Measurements from ENCODE around the gene GALNT11. TPM values are rescaled to one million over a fixed set of nuclear protein-coding genes. Genes with fewer than 3 reads are reported as not detected.

GALNT11 gene
- total RNA-seq, 4 donors from 2014 or later = 46.8 to 60.2 (median 51.8) TPM

DNA sequence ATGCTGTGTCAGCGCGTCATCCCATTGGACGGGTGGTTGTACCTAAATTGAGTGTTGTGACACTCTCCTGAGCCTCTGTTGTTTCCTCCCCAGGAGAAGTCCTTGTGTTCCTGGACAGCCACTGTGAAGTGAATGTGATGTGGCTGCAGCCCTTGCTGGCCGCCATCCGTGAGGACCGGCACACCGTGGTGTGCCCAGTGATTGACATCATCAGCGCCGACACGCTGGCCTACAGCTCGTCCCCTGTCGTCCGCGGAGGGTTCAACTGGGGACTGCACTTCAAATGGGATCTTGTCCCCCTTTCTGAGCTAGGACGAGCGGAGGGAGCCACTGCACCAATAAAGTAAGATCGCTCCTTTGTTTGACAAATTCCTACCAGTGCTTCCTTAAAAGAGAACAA lies 82.5 kb downstream of the GALNT11 start:
- 95 to 98% methylated on average over 11 to 13 of the region's 17 CpGs for WGBS, 2 donors (ENCODE audit: low coverage in 1 of 2)
- ATAC-seq = no peak
- no peaks in the 10 kb centered on the region for H3K9me3 ChIP-seq
- H3K27ac ChIP-seq = no peak overlapping the region
- no peaks in the 10 kb centered on the region for H3K27me3 ChIP-seq
- peaks cover 0 to 82% of the 10 kb centered on the region in 2 donors for H3K36me3 ChIP-seq
- TF ChIP-seq EP300 (IDR thresholded peaks at IDR 0.05) = no peak
- TF ChIP-seq POLR2AphosphoS5 (IDR thresholded peaks at IDR 0.05) = no peak
- TF ChIP-seq, protein P1, sequence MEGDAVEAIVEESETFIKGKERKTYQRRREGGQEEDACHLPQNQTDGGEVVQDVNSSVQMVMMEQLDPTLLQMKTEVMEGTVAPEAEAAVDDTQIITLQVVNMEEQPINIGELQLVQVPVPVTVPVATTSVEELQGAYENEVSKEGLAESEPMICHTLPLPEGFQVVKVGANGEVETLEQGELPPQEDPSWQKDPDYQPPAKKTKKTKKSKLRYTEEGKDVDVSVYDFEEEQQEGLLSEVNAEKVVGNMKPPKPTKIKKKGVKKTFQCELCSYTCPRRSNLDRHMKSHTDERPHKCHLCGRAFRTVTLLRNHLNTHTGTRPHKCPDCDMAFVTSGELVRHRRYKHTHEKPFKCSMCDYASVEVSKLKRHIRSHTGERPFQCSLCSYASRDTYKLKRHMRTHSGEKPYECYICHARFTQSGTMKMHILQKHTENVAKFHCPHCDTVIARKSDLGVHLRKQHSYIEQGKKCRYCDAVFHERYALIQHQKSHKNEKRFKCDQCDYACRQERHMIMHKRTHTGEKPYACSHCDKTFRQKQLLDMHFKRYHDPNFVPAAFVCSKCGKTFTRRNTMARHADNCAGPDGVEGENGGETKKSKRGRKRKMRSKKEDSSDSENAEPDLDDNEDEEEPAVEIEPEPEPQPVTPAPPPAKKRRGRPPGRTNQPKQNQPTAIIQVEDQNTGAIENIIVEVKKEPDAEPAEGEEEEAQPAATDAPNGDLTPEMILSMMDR (IDR thresholded peaks at IDR 0.05) = no peak
- TF ChIP-seq POLR2A (IDR thresholded peaks at IDR 0.05) = no peak
- H3K4me3 ChIP-seq = no peak overlapping the region
- H3K4me1 ChIP-seq = peaks cover 0 to 10% (median 0%) of the 10 kb centered on the region in 3 donors

DNA sequence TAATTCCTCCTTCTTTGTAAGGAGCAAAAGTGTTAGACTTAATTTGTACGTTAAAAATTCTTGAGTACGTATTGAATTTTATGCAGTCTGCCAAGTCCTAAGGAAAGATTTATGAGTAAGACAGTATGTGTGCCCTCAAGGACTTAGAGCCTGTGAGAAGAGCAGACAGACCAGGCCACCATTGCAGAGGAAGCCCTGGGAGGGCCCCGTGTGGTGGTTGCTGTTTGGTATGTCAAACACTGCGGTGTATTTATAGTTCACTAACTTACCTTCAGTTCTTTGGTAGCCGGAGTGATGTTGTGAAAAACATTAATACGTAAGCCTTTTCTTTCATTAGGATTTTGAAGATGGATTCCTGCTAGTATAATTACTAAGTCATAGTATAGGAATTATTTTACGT lies 82.9 kb downstream of the GALNT11 start:
- H3K4me1 ChIP-seq = peaks cover 0 to 6% (median 0%) of the 10 kb centered on the region in 3 donors
- TF ChIP-seq EP300 (IDR thresholded peaks at IDR 0.05) (no peak), POLR2AphosphoS5 (IDR thresholded peaks at IDR 0.05) (no peak), POLR2A (IDR thresholded peaks at IDR 0.05) (no peak)
- TF ChIP-seq, protein P1 (IDR thresholded peaks at IDR 0.05) = no peak
- H3K9me3 ChIP-seq = no peaks in the 10 kb centered on the region
- no peaks in the 10 kb centered on the region for H3K27me3 ChIP-seq
- H3K27ac ChIP-seq = no peak overlapping the region
- peaks cover 0 to 82% of the 10 kb centered on the region in 2 donors for H3K36me3 ChIP-seq
- no peak for ATAC-seq
- H3K4me3 ChIP-seq = no peak overlapping the region
- 68 to 84% methylated on average over 7 of the region's 7 CpGs for WGBS, 2 donors (ENCODE audit: low coverage in 1 of 2)

GRCh38 chr7:152112829-152113228 lies 87.4 kb downstream of the GALNT11 start:
- TF ChIP-seq POLR2A (IDR thresholded peaks at IDR 0.05) = no peak

DNA sequence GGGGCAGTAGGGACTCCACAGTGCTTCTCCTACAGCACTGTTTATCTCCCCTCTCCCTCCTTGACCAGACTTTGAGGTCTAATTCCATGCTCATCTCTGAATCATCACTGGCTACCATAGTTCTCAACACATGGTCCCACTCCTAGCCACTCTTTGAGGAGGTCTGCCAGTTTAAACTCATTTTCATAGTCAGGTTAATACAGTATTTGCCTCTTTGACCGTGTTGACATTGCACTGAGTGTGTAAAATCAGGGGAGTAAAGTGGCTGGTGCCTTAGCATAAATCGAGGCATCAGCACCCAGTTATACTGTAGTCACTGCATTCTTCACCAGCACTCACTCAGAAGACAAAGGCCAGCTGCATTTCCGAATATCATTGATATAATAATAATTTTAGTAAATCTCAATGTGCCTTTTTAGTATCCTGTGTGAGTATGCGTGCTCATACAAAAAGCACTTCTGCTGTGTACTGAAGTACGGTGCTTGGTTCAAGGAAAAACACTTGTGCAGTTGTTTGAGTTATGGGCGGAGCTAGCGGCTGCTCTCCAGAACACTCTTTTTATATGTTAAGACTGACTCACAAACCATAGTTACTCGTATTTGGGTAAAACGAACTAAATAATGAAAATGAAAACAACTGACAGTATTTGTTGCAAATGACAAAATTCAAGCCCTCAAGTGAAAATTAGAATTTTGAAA lies 89.7 kb downstream of the GALNT11 start:
- H3K27me3 ChIP-seq = no peaks in the 10 kb centered on the region
- TF ChIP-seq POLR2AphosphoS5 (IDR thresholded peaks at IDR 0.05) = no peak
- TF ChIP-seq POLR2A (IDR thresholded peaks at IDR 0.05) = no peak
- TF ChIP-seq EP300 (IDR thresholded peaks at IDR 0.05) = no peak
- TF ChIP-seq, protein P1 (IDR thresholded peaks at IDR 0.05) = no peak
- H3K9me3 ChIP-seq = no peaks in the 10 kb centered on the region
- no peak overlapping the region for H3K27ac ChIP-seq
- H3K4me1 ChIP-seq = no peaks in the 10 kb centered on the region
- no peak for ATAC-seq
- H3K36me3 ChIP-seq = peaks cover 3 to 84% of the 10 kb centered on the region in 2 donors
- 84 to 88% methylated on average over 8 to 9 of the region's 9 CpGs for WGBS, 2 donors (ENCODE audit: low coverage in 1 of 2)
- no peak overlapping the region for H3K4me3 ChIP-seq

More at GRCh38 chr7:152112829-152113228, 87.4 kb downstream of the GALNT11 start:
- Histone ChIP-seq H3K36me3 (peaks cover 0 to 81% of the 10 kb centered on the region in 2 donors), H3K27me3 (no peaks in the 10 kb centered on the region), H3K27ac (no peak overlapping the region), H3K4me1 (no peaks in the 10 kb centered on the region), H3K4me3 (no peak overlapping the region), H3K9me3 (no peaks in the 10 kb centered on the region)
- no peak for ATAC-seq

DNA sequence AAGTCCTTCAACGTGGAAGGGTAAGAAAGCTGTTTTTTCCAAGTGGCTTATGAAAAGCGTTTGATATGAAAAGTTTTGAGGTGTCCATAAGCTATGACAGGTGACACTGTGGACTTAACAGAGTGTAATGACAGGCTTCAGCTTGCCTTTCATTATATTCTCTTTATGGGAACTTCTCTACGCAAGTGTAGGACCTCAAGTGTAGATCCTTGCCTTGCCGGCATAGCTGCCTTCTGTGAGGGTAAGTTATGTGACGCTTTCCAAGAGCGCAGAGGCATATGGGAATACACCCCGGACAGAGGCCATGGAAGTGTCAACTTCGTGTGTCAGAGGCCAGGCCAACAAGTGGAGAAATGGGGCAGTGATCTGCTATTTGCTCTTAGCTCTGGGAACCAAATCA lies 91.9 kb downstream of the GALNT11 start:
- no peak for ATAC-seq
- Histone ChIP-seq H3K36me3 (peaks cover 6 to 90% of the 10 kb centered on the region in 2 donors), H3K4me1 (no peaks in the 10 kb centered on the region), H3K9me3 (no peaks in the 10 kb centered on the region), H3K4me3 (no peak overlapping the region), H3K27me3 (no peaks in the 10 kb centered on the region), H3K27ac (no peak overlapping the region)
- 80 to 87% methylated on average over 4 to 7 of the region's 8 CpGs for WGBS, 2 donors (ENCODE audit: low coverage in 1 of 2)
- no peak for TF ChIP-seq POLR2AphosphoS5 (IDR thresholded peaks at IDR 0.05)
- TF ChIP-seq EP300 (IDR thresholded peaks at IDR 0.05) = no peak
- TF ChIP-seq POLR2A (IDR thresholded peaks at IDR 0.05) = no peak
- TF ChIP-seq, protein P1 (IDR thresholded peaks at IDR 0.05) = no peak

Data from gastroesophageal sphincter (tissue), 4 donors.